Mammary microvascular endothelial cell (primary cell): ENCODE measurements around the gene EML1. TPM values are rescaled to one million over a fixed set of nuclear protein-coding genes. Genes with fewer than 3 reads are reported as not detected.

Experiments used
- total RNA-seq: library from RNA; depleted of rRNA; stranded (reverse); fragments of >200 nt; gene quantifications from 2 replicates; pipeline ENCODE4 v1.2.3, GENCODE V29; 2015

The EML1 gene
- 24.8 and 37.9 TPM in 2 replicates for total RNA-seq

GRCh38 chr14:99793213-99794150 lies at the start of gene EML1:
Gene EML1, plus strand, starts transcription at chr14:99793413. Its CDS starts 64 bp downstream, at chr14:99793477.

Other genes starting within 250 kb of the EML1 start
- 23.6 and 28.2 TPM in 2 replicates for gene CCDC85C, start 189.2 kb upstream of the EML1 start, total RNA-seq
- gene HHIPL1, start 148.3 kb upstream of the EML1 start, total RNA-seq = 3.3 and 4.7 TPM in 2 replicates
- gene CYP46A1, start 109.1 kb upstream of the EML1 start, total RNA-seq = 0.07 and 0.15 TPM in 2 replicates